Measurements from ENCODE around the gene ADGRB2.

Gene ADGRB2

GRCh38 chr1:31717341-31717740 is 46.8 kb downstream of the ADGRB2 start:
- Histone ChIP-seq H3K36me3 (replicated peaks in 1 of 2; ENCODE audit: control insufficient read depth in 2 of 2, insufficient read depth in 2 of 2, low read length in 2 of 2) (no peaks in the 10 kb centered on the region), H3K14ac (ENCODE audit: low read length) (no peak overlapping the region), H3K9ac (ENCODE audit: low read depth, low read length, poor library complexity) (no peak overlapping the region), H3K4me1 (ENCODE audit: control insufficient read depth in 2 of 2, insufficient read depth in 1 of 2, low read depth in 1 of 2, low read length in 2 of 2) (peaks cover 0 to 11% of the 10 kb centered on the region in 2 donors), H3K27ac (replicated peaks; ENCODE audit: low read length) (no peak overlapping the region), H2BK5ac (ENCODE audit: low read length) (no peak overlapping the region), H2AFZ (ENCODE audit: low read length) (no peak overlapping the region), H3K79me1 (ENCODE audit: low read depth, low read length) (no peaks in the 10 kb centered on the region), H4K91ac (ENCODE audit: low read depth, low read length, poor library complexity) (no peak overlapping the region), H2BK15ac (ENCODE audit: low read length) (no peak overlapping the region), H4K8ac (ENCODE audit: low read depth, low read length) (no peak overlapping the region), H3K4me3 (ENCODE audit: low read length in 2 of 2) (no peak overlapping the region), H3K4me2 (ENCODE audit: insufficient read depth, low read length, poor library complexity, severe bottlenecking) (no peak overlapping the region), H2BK120ac (ENCODE audit: low read depth, low read length) (no peak overlapping the region), H3K27me3 (ENCODE audit: control insufficient read depth in 3 of 3, insufficient read depth in 3 of 3, low read depth in 1 of 3, low read length in 3 of 3) (peaks cover 0 to 51% (median 0%) of the 10 kb centered on the region in 3 experiments), H3K18ac (ENCODE audit: low read length) (no peak overlapping the region), H3K9me3 (replicated peaks in 1 of 2; ENCODE audit: control insufficient read depth in 2 of 2, insufficient read depth in 1 of 2, low read depth in 1 of 2, low read length in 2 of 2) (no peaks in the 10 kb centered on the region), H3K23ac (ENCODE audit: low read depth, low read length, poor library complexity) (no peak overlapping the region), H2BK12ac (ENCODE audit: low read length) (no peak overlapping the region), H3K4ac (ENCODE audit: low read length) (no peak overlapping the region), H2AK5ac (ENCODE audit: low read depth, low read length) (peak overlapping the region; percentile 26)
- no peak for DNase-seq (ENCODE audit: low spot score)
- WGBS, 2 donors (ENCODE audit: extremely low coverage in 2 of 2, insufficient read length in 2 of 2, insufficient replicate concordance in 1 of 2) = no CpG with 5 or more reads among the region's 6 CpGs

- Histone ChIP-seq H2BK15ac (ENCODE audit: low read length) (no peak overlapping the region), H3K23ac (ENCODE audit: low read depth, low read length, poor library complexity) (no peak overlapping the region), H3K4ac (ENCODE audit: low read length) (no peak overlapping the region), H3K9ac (ENCODE audit: low read depth, low read length, poor library complexity) (no peak overlapping the region), H3K4me3 (ENCODE audit: low read length in 2 of 2) (peak overlapping the region in 1 of 2 donors; percentile 66), H3K27ac (replicated peaks; ENCODE audit: low read length) (no peak overlapping the region), H3K27me3 (ENCODE audit: control insufficient read depth in 3 of 3, insufficient read depth in 3 of 3, low read depth in 1 of 3, low read length in 3 of 3) (peaks cover 0 to 63% (median 0%) of the 10 kb centered on the region in 3 experiments), H3K4me2 (ENCODE audit: insufficient read depth, low read length, poor library complexity, severe bottlenecking) (peak overlapping the region; percentile 29), H3K14ac (ENCODE audit: low read length) (no peak overlapping the region), H2BK120ac (ENCODE audit: low read depth, low read length) (no peak overlapping the region), H3K9me3 (replicated peaks in 1 of 2; ENCODE audit: control insufficient read depth in 2 of 2, insufficient read depth in 1 of 2, low read depth in 1 of 2, low read length in 2 of 2) (no peaks in the 10 kb centered on the region), H3K79me1 (ENCODE audit: low read depth, low read length) (no peaks in the 10 kb centered on the region), H2AK5ac (ENCODE audit: low read depth, low read length) (no peak overlapping the region), H3K18ac (ENCODE audit: low read length) (no peak overlapping the region), H3K36me3 (replicated peaks in 1 of 2; ENCODE audit: control insufficient read depth in 2 of 2, insufficient read depth in 2 of 2, low read length in 2 of 2) (no peaks in the 10 kb centered on the region), H2BK12ac (ENCODE audit: low read length) (no peak overlapping the region), H4K8ac (ENCODE audit: low read depth, low read length) (no peak overlapping the region), H4K91ac (ENCODE audit: low read depth, low read length, poor library complexity) (no peak overlapping the region), H3K4me1 (ENCODE audit: control insufficient read depth in 2 of 2, insufficient read depth in 1 of 2, low read depth in 1 of 2, low read length in 2 of 2) (peaks cover 0 to 15% of the 10 kb centered on the region in 2 donors), H2BK5ac (ENCODE audit: low read length) (no peak overlapping the region), H2AFZ (ENCODE audit: low read length) (peak overlapping the region; percentile 97)
- no CpG with 5 or more reads among the region's 7 CpGs for WGBS, 2 donors (ENCODE audit: extremely low coverage in 2 of 2, insufficient read length in 2 of 2, insufficient replicate concordance in 1 of 2)
- no peak for DNase-seq (ENCODE audit: low spot score)
These were observed 48.3 kb downstream of the ADGRB2 start for GRCh38 chr1:31715873-31716220.

- Histone ChIP-seq H3K4me1 (ENCODE audit: control insufficient read depth in 2 of 2, insufficient read depth in 1 of 2, low read depth in 1 of 2, low read length in 2 of 2) (peaks cover 0 to 15% of the 10 kb centered on the region in 2 donors), H2BK120ac (ENCODE audit: low read depth, low read length) (no peak overlapping the region), H3K36me3 (replicated peaks in 1 of 2; ENCODE audit: control insufficient read depth in 2 of 2, insufficient read depth in 2 of 2, low read length in 2 of 2) (no peaks in the 10 kb centered on the region), H3K14ac (ENCODE audit: low read length) (peak overlapping the region; percentile 97), H2AFZ (ENCODE audit: low read length) (peak overlapping the region; percentile 97), H3K9ac (ENCODE audit: low read depth, low read length, poor library complexity) (peak overlapping the region; percentile 93), H4K91ac (ENCODE audit: low read depth, low read length, poor library complexity) (no peak overlapping the region), H3K9me3 (replicated peaks in 1 of 2; ENCODE audit: control insufficient read depth in 2 of 2, insufficient read depth in 1 of 2, low read depth in 1 of 2, low read length in 2 of 2) (no peaks in the 10 kb centered on the region), H3K79me1 (ENCODE audit: low read depth, low read length) (no peaks in the 10 kb centered on the region), H3K4me3 (ENCODE audit: low read length in 2 of 2) (peak overlapping the region; percentile 44 to 76), H2BK12ac (ENCODE audit: low read length) (peak overlapping the region; percentile 42), H3K27me3 (ENCODE audit: control insufficient read depth in 3 of 3, insufficient read depth in 3 of 3, low read depth in 1 of 3, low read length in 3 of 3) (peaks cover 0 to 65% (median 0%) of the 10 kb centered on the region in 3 experiments), H2BK5ac (ENCODE audit: low read length) (no peak overlapping the region), H3K4ac (ENCODE audit: low read length) (no peak overlapping the region), H4K8ac (ENCODE audit: low read depth, low read length) (no peak overlapping the region), H3K18ac (ENCODE audit: low read length) (peak overlapping the region; percentile 98), H2AK5ac (ENCODE audit: low read depth, low read length) (no peak overlapping the region), H3K23ac (ENCODE audit: low read depth, low read length, poor library complexity) (peak overlapping the region; percentile 49), H2BK15ac (ENCODE audit: low read length) (peak overlapping the region; percentile 78), H3K27ac (replicated peaks; ENCODE audit: low read length) (peak overlapping the region; percentile 76), H3K4me2 (ENCODE audit: insufficient read depth, low read length, poor library complexity, severe bottlenecking) (peak overlapping the region; percentile 96)
- peak; percentile 82 for DNase-seq (ENCODE audit: low spot score)
- no CpG with 5 or more reads among the region's 44 CpGs for WGBS, 2 donors (ENCODE audit: extremely low coverage in 2 of 2, insufficient read length in 2 of 2, insufficient replicate concordance in 1 of 2)
These were observed 48.9 kb downstream of the ADGRB2 start for GRCh38 chr1:31715087-31715872.

GRCh38 chr1:31714442-31715086 is 49.6 kb downstream of the ADGRB2 start:
- Histone ChIP-seq H3K23ac (ENCODE audit: low read depth, low read length, poor library complexity) (peak overlapping the region; percentile 31), H3K36me3 (replicated peaks in 1 of 2; ENCODE audit: control insufficient read depth in 2 of 2, insufficient read depth in 2 of 2, low read length in 2 of 2) (no peaks in the 10 kb centered on the region), H4K91ac (ENCODE audit: low read depth, low read length, poor library complexity) (no peak overlapping the region), H2AK5ac (ENCODE audit: low read depth, low read length) (no peak overlapping the region), H3K9me3 (replicated peaks in 1 of 2; ENCODE audit: control insufficient read depth in 2 of 2, insufficient read depth in 1 of 2, low read depth in 1 of 2, low read length in 2 of 2) (no peaks in the 10 kb centered on the region), H3K27me3 (ENCODE audit: control insufficient read depth in 3 of 3, insufficient read depth in 3 of 3, low read depth in 1 of 3, low read length in 3 of 3) (peaks cover 0 to 65% (median 0%) of the 10 kb centered on the region in 3 experiments), H2BK12ac (ENCODE audit: low read length) (no peak overlapping the region), H4K8ac (ENCODE audit: low read depth, low read length) (no peak overlapping the region), H3K79me1 (ENCODE audit: low read depth, low read length) (no peaks in the 10 kb centered on the region), H3K27ac (replicated peaks; ENCODE audit: low read length) (peak overlapping the region; percentile 47), H2BK15ac (ENCODE audit: low read length) (peak overlapping the region; percentile 38), H3K4me2 (ENCODE audit: insufficient read depth, low read length, poor library complexity, severe bottlenecking) (peak overlapping the region; percentile 96), H2AFZ (ENCODE audit: low read length) (peak overlapping the region; percentile 97), H3K9ac (ENCODE audit: low read depth, low read length, poor library complexity) (peak overlapping the region; percentile 61), H3K4me1 (ENCODE audit: control insufficient read depth in 2 of 2, insufficient read depth in 1 of 2, low read depth in 1 of 2, low read length in 2 of 2) (peaks cover 0 to 15% of the 10 kb centered on the region in 2 donors), H3K14ac (ENCODE audit: low read length) (no peak overlapping the region), H2BK120ac (ENCODE audit: low read depth, low read length) (no peak overlapping the region), H3K4ac (ENCODE audit: low read length) (no peak overlapping the region), H3K18ac (ENCODE audit: low read length) (peak overlapping the region; percentile 85), H2BK5ac (ENCODE audit: low read length) (no peak overlapping the region), H3K4me3 (ENCODE audit: low read length in 2 of 2) (peak overlapping the region in 1 of 2 donors; percentile 72)
- peak; percentile 61 for DNase-seq (ENCODE audit: low spot score)
- WGBS, 2 donors (ENCODE audit: extremely low coverage in 2 of 2, insufficient read length in 2 of 2, insufficient replicate concordance in 1 of 2) = no CpG with 5 or more reads among the region's 39 CpGs

Measured in neuronal stem cell (in vitro differentiated cells).